NCI-H1417 (cell line): Measurements from ENCODE around the gene TMEM239.
"Not testable (repeated sequence)": the region's sequence is repeated elsewhere in the genome, so short reads cannot be mapped to it uniquely, and the experiment has no call there.

ENCODE experiments used
- DNase-seq, 3 experiments: peaks; one replicate each; lab custom pipeline; 2025; lab: John Stamatoyannopoulos, UW

TMEM239 gene

DNA sequence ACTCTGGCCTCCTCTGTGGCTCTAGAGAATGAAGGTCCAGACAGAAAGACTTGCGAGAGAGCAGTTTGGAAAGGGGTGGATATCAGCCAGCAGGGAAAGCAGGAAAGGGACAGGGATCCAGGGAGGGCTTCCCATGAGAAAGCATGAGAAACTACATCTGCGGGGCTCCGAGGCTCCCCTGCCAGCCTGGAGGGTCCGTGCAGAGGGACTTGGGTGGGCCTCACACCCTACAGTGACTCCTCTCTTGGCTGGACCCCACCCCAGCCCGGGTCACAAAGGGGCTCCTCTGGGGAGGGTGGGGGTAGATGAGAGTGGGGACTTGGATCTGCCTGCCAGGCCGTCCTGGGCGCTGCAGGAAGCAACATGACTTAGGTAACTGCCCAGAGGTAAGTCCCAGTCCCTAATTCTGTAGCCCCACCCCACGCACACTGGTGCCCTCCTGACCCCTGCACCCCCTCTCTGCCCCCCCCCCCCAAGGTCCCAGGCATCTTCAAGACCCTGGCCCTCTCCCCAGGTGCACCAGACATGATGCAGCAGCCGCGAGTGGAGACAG is at the start of gene TMEM239:
TMEM239 (plus strand) TSS at position 335 of the 553 bp plus-strand sequence; CDS start at position 526, 191 bp downstream.
- no peak for DNase-seq

DNA sequence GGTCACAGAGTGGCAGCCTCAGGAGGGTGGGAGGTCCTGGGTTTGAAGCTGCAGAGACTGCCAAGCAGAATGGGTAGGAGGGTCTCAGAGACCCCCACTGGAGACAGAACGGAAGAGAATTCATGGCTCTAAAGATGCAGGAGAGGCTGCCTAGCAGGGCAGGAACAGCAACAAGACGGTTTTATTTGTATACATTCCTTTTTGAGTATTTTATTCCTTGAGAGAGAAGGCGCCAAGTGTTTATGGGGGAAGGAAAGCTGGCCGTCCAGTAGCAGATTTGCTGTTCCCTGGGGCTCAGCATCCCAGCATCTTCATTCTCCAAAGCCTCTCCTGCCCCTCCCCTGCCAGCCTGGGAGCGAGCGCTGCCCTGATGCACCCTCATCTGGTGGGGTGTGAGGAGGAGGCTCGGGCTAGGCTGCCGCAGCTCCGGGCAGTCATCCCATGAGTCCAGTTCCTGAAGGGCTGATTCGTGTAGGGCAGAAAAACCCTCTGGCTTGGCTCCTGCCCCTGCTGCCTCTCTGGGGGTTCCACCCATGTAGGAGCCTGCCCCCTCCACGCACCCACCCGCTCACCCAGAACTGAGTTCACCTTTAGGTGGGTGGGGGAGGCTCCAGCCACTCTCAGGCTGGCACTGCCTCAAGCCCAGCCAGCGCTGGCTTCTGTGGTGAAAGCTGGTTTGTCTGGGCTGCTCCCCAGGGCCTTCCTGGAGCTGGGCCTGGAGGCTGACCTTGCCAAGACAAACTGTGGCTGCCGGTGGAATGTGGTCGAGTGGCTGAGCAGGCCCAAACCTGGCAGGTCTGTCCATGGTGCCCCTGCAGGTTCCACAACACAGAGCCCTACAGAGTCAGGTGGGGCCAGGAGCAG is 48.2 kb upstream of the TMEM239 start:
- DNase-seq: no peak

DNA sequence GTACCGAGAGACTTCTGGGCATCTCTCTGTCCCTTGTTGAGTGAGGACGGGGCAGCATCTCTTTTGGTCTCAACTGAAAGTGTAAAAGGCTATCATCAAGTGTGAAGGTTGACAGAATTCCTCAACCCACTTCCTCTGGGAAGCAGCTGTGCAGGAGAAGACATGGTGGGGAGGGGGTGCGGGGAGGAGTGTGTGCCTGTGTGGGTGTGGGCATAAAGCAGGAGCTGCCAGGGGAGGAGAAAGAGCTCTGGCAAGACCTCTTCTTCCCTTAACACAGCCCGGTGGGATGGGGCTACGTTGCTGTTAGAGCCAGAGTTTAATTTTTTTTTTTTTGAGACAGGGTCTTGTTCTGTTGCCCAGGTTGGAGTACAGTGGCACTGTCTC is 47.5 kb upstream of the TMEM239 start:
- DNase-seq: no peak

DNA sequence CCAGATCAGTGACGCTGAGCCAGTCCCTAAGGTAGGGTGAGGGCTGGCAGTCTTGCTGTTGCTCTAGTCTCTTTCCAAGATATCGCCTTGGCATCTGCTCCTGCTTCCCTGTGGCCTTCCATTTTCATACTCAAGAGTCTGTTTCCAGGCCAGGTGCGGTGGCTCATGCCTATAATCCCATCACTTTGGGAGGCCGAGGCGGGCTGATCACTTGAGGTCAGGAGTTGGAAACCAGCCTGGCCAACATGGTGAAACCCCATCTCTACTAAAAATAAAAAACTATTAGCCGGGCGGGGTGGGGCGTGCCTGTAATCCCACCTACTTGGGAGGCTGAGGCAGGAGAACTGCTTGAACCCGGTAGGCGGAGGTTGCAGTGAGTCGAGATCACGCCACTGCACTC is 46.1 kb upstream of the TMEM239 start:
- DNase-seq: not testable (repeated sequence)

DNA sequence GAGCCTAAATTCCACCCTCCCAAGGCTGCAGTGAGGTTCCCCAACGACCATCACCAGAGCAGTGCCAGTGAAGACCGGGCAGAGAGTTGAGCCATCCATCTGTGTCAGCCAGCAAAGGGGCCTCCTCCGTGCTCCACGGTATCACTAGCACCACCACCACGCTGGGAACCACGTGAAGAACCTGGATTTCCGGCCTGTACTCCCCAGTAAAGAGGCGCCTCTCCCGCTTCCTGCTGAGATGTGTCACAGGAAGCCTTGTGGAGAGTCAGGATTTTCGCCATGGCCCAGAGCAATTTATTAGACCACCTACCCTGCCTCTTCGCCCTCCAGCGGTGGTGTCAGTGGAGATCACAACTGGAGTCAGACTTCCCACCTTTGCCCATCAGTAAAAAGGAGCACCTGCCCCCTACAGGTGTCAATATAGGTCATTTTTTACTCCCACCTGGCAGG is 44.5 kb upstream of the TMEM239 start:
- DNase-seq: peak in 2 of 3 experiments; percentile 45 to 55

DNA sequence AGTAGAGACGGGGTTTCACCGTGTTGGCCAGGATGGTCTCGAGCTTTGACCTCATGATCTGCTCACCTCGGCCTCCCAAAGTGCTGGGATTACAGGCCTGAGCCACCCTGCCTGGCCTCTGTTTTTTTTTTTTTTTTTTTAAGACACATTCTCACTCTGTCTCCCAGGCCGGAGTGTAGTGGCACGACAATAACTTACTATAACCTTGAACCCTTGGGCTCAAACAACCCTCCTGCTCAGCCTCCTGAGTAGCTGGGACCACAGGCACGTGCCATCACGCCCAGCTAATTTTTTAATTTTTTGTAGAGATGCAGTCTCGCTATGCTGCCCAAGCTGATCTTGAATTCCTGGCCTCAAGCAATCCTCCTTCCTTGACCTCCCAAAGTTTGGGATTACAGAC is 42.4 kb upstream of the TMEM239 start:
- no peak for DNase-seq

DNA sequence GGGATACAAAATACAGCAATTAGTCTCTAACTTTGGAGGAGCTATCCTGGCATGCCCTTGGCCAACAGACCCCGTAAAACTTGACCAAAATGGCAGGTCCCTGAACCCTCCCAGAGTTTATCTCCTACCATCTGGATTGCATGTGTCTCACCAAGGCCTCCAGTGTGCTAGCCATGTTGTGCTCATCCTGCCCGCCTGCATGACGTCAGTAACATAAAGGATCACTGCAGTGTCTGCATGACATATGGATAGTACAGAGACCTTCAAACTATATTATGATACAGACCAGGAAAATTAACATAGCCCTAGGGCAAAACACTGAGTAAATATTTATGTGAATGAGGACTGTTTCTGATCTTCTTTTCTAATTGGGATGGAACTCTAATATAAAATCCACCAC is 41.0 kb upstream of the TMEM239 start:
- no peak for DNase-seq

DNA sequence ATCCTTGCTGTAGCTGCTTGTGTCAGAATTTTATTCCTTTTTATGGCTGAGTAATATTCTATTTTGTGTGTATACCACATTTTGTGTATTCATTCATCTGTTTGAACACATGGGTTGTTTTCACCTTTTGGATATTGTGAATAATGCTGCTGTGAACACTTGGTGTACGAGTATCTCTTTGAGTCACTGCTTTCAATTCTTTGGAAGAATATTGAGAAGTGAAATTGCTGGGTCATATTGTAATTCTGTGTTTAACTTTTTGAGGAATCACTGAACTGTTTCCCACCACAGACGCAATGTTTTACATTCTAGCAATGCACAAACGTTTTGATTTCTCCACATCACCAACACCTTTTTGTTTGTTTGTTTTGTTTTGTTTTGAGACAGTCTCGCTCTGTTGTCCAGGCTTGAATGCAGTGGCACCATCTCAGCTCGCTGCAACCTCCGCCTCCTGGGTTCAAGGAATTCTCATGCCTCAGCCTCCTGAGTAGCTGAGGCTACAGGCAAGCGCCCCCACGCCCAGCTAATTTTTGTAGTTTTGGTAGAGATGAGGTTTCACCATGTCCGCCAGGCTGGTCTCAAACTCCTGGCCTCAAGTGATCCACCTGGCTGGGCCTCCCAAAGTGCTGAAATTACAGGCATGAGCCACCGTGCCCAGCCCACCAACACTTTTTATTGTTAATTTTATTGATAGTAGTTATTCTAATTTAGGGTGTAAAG is 37.4 kb upstream of the TMEM239 start:
- DNase-seq: no peak

DNA sequence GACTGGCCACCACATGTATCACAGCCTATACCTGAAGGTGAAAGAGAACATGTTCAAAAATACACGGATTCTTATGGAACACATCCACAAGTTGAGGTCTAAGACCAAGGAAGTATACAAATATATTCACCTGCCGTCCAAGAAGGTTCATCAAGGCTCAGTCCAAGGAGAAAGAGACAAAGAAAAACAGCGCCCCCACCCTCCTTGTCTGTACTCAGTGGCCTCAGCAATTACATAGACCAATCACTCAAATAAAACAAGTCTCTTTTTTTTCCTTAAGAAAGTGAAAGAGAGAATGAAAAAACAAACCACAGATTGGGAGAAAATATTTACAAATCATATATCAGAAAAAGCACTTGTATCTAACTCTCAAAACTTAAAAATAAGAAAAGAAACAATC is 35.2 kb upstream of the TMEM239 start:
- DNase-seq: no peak

DNA sequence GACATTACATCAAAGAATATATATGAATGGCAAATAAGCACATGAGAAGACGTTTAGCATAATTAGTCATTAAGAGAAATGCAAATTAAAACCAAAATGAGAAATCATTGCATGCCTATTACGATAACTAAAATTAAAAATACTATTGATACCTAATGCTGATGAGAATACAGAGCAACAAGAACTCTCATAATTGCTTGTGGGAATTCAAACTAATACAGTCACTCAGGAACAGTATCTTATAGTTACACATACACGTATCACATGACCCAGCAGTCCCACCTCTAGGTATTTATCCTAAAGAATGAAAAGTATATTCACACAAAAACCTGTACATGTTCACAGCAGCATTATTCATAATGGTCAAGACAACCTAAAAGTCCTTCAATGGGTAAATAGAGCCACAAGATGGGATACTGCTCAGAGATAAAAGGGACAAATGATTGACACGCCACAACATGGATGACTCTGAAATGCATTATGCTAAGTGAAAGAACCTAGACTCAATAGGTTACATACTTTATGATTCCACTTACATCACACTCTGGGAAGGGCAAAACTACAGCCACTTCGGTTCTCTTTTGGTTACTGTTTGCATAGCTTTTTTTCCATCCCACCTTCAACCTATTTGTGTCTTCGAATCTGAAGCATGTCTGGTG is 32.1 kb upstream of the TMEM239 start:
- no peak for DNase-seq

DNA sequence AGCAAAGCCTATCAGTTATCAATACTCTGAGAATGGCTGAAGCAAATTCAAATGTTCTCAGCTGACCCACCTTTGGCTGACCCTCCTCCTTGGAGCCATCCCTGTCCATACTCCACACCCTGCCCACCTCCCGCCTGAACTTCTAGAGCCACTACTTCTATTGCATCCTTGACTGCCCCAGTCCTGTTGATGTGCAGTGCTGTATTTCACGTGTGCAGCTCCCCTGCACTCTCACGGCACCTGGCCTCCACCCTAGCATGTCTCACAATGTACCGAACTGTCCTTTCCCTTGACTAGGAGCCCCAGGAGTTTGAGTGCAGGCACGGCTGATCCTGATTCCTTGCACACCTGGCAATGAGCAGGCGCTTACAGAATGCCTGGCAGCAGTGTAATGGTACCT is 22.7 kb upstream of the TMEM239 start:
- DNase-seq: no peak

DNA sequence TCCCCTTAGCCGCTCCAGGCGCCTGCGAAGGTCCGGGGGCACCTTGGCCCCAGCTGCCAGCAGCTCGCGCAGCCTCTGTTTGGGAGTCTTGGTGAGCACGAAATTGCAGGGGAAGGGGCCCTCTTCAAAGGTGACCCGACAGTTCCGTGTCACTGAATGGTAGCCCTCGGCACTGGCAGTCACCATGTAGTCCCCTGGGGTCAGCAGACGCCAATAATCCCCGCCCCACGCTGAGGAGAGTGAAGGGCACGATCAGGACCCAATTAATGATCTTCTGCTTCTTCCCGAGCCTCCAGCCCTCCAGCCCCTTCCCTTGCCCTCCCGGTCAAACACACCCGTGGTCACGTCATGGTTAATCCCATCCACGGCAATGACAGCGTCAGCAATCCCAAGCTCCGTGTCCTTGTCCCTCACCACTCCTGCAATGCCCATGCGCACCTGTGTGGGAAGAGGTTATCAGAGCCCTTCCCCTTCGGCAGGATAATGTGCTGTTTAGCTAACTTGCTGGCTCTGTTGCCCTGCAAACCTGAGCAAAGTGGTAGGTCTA is 21.9 kb upstream of the TMEM239 start:
- DNase-seq: no peak

DNA sequence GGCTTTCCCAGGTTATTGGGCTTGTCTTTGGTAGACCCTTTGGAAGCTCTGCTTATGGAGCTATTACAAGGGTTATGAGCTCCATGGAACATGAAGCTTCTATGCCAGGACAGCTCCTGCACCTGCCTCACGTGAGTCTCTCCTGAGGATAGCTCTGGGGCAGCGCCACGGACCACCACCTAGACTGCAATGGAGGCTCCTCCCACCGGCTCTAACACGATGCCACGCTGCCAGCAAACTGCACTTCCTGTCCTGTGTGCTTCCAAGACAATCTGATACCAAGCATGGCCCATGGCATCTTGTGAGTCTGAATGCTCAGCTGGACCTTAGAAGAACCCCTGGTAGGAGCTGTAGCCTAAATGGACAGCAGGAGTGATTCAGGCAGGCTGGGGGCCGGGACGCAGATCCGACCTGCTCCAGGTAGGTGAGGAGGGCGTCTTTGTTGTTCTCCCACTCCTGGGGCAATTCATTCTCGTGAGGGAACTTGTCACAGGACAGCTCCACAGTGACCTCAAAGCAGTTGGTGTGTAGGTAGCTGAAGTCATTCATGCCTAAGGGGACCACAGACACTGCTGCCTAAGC is 21.2 kb upstream of the TMEM239 start:
- DNase-seq: no peak

DNA sequence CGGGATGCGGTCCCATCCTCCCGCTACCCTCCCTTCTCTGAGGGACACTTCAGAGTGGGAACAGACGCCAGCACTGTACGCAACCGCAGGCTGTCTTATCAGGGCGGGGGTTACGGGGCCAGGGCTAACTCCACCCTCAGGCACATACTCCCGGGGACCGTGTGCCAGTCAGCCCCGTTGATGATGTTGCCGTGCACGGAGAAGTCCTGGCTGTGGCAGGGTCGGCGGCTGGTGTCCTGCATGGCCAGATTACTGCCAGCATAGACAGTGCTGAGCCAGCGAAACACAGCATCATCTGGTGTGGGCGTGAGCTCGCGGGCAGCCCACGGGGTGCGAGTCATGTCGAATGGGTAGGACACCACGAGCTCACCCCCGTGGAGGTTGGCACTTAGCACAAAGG is 20.7 kb upstream of the TMEM239 start:
- no peak for DNase-seq

DNA sequence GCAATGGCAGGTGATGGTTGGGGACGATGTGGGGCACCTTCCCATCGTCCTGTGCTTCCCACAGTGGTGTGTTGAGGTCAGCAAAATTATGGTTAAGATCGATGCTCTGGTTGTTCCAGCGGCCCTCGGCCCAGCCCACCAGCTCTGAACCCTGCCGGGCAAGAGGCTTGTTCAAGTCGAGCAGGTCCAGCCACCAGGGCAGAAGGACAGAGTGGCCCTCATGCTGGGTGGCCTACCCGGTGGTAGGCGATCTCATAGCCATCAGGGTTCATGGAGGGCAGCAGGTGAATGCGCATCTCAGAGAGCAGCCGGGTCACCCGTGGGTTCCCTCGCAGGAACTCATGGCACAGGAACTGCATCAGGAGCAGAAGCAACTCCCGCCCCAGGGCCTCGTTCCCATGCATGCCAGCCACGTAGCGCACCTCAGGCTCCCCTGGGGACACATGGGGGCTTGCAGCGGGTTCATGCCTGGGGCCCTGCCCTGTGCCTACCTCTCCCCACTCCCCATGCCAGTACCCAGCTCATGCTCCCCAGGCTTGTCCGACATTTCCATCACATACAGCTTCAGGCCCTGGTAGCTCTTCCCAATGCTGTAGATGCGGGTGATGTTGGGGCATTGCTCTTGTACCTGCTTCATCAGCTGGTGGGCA is 20.0 kb upstream of the TMEM239 start:
- no peak for DNase-seq

DNA sequence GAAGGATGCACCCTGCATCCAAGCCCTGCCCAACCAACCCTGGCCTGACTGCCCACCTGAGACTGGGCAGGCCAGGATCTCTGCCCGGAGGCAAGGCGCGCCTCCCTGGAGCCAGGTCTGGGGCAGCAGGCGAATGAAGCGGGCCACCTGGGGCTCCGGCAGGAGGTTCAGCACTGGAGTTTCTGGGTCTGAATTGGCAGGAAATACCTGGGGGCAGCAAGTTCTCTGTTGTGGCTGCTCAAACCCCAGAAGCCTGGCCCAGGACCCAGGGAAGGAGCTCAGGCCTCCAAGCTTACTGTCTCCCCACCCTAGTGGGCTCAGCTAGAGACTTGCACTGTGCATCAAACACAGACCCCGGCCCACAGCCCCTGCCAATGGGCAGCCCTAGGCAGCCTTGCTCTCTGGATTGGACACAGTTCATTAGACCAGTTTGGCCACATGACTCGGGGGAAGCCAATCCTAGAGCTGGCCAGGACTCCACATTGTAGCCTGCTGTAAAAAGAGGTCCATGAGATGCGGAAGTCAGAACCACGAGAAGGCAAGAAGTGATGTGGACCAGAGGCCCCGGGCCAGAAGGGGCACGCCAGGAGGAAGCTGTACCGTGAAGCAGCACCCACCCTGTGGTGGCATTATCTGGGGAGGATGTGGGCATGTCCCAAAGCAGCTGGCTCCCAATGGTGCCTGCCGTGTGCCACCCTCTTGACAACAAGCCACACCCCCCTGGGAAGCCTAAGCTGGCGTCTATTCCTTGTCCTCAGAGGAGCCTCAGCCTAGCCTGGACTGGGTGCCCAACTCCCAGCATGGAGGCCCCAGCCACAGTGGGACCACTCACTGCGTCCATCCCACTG is 18.8 kb upstream of the TMEM239 start:
- DNase-seq: no peak

DNA sequence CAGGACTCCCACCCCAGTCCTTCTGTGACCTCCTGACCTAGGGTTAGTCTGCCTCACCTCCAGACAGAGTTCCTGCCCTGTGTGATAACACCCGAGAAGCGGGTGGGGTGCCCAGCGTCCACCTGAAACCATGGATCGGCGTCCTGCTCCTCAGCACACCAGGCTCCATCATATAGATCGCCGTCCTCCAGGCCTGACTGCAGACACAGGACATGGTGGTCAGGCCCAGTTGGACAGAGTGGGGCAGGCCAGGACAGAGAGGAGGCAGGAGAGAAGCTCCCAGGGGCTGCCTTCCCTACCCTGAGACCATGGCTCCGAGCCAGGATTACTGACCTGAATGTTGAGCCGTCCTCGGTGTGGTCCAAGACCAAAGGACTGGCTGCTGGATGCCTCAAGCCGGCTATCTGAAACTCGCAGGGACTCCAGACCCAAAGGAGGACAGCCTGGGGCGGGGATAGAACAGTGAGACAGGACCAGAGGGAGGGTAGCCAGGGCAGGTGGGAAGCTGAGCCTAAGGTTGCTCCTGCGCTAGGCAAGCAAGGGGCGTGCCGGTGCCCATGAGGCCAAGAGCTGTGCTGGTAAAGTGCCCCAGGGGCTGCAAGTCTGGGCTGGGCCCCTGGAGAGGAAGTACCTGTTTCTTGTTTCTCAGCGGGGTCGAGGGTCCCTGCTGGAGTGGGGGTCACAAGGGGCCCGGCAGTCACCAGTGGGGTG is 17.9 kb upstream of the TMEM239 start:
- no peak for DNase-seq

DNA sequence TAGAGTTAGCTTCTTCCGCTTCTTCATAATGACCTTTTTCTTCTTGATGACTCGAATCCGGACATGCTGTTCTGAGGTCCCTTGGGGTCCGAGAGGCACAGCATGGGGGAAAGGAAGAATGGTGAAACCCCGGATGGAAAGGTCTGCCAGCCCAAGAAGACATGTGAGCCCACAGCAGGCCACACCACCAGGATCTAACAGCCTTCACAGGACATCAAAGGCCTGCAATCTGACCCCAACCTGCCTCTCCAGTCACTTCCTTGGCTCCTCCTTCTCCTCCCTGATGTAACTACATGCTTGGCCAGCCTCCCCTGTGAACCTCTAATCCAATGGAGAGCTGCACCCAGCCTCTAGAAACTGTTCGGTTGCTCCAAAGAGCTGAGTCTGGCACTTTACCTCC is 17.4 kb upstream of the TMEM239 start:
- DNase-seq: no peak

DNA sequence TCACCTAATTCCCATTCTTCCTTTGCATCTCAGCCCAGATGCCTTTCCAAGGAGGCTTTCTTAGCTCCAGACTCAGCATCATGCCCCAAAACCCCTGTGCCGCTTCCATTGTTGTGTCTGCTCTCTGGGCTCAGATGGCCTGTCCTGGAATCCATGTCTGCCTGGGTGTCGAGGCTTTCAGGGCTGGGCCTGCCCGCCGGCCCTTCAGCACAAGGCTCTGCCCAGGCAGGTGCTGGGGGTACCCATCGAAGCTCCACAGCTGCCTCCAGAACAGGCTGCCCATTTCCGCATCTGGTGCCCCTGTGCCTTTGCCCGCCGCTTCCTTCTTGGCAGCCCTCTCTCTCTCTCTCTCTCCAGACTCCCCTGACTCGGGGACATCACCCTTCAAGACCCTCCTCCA is 16.9 kb upstream of the TMEM239 start:
- DNase-seq: no peak
